Heart right ventricle (tissue), 16 donors: ENCODE measurements around the gene HS6ST3. TPM values are rescaled to one million over a fixed set of nuclear protein-coding genes. Genes with fewer than 3 reads are reported as not detected.

ENCODE experiments used
- ATAC-seq, 8 donors: fragments of 200-7000 bp; cut with Tn5 transposase; one replicate each; pipeline ENCODE4 v1.9.1; 2020; ENCODE audit warnings: mild to moderate bottlenecking in 8 of 8, moderate library complexity in 8 of 8, moderate number of reproducible peaks in 1 of 8
- DNase-seq, 2 donors: peaks; one replicate each; pipeline ENCODE4 v3.0.0-alpha.2; 2020
- H3K27ac ChIP-seq, 10 donors: fragments of 200-600 bp; sonication (generic) in 2 of 10; one replicate each; pipeline versions ENCODE4 v1.5.0 to v1.8.0; 2020 to 2022; ENCODE audit warnings: mild to moderate bottlenecking in 3 of 10
- H3K27me3 ChIP-seq, 7 donors: fragments of 200-600 bp; one replicate each; pipeline ENCODE4 v1.8.0; 2021 to 2022; ENCODE audit warnings: mild to moderate bottlenecking in 2 of 7
- H3K36me3 ChIP-seq, 9 donors: fragments of 200-600 bp; sonication (generic) in 1 of 9; one replicate each; pipeline versions ENCODE4 v1.5.0 to v1.8.0; 2020 to 2022; ENCODE audit warnings: mild to moderate bottlenecking in 2 of 9
- H3K4me1 ChIP-seq, 9 donors: fragments of 200-600 bp; sonication (generic) in 1 of 9; one replicate each; pipeline versions ENCODE4 v1.5.0 to v1.8.0; 2020 to 2022; ENCODE audit warnings: mild to moderate bottlenecking in 4 of 9
- H3K4me3 ChIP-seq, 10 donors: fragments of 200-600 bp; sonication (generic) in 2 of 10; one replicate each; pipeline versions ENCODE4 v1.5.0 to v1.8.0; 2020 to 2022; ENCODE audit warnings: mild to moderate bottlenecking in 7 of 10, moderate library complexity in 2 of 10
- H3K9me3 ChIP-seq, 11 donors: fragments of 200-600 bp in 10 of 11; sonication (generic) in 2 of 11; one replicate each; pipeline versions ENCODE4 v1.5.0 to v1.8.0; 2013 to 2022; ENCODE audit warnings: mild to moderate bottlenecking in 2 of 11, control low read depth in 1 of 11, moderate library complexity in 1 of 11
- CTCF ChIP-seq, 9 donors: fragments of 200-600 bp; sonication (generic) in 2 of 9; IDR thresholded peaks; one replicate each; pipeline versions ENCODE4 v1.5.0 to v1.8.0; 2021 to 2022; ENCODE audit warnings: antibody characterized with exemption in 9 of 9, mild to moderate bottlenecking in 5 of 9, moderate library complexity in 1 of 9
- WGBS, 2 donors: extraction: QIAGEN DNeasy Blood & Tissue Kit; methylation state at CpG; one replicate each; pipeline ENCODE4 v1.1.7; 2013; ENCODE audit warnings: inconsistent platforms in 1 of 2; 5-methylcytosine and 5-hydroxymethylcytosine counted together
- intact Hi-C, 10 donors: fragments of 100-400 bp; cut with DNase I; formaldehyde crosslinking; loops; one replicate each; pipeline versions ENCODE4 v1.11.1 to v1.14.2; 2022
- polyA plus RNA-seq, 2 donors: library from polyadenylated mRNA; stranded (reverse); fragments of 200-250 nt; gene quantifications; one replicate each; pipeline ENCODE4 v1.2.3, GENCODE V29; 2013
- total RNA-seq, 10 donors: library from RNA; stranded (reverse); fragmentation: NEBNext Ultra II Directional in 3 of 10; extraction: Animal tissue kit (Norgen Biotek cat#: 25700) in 3 of 10; gene quantifications; one replicate each; pipeline versions ENCODE4 v1.2.1 to v1.2.4, GENCODE V29; 2021 to 2023
- donor health status: Arrhythmogenic right ventricular cardiomyopathy.
- donor health status: ischemic (EF 13 %, LVEDD 7.1; RV severe dilation, severe dysfunction).
- donor health status: healthy with polysubstance abuse.
- donor health status: DM: no; HTN: yes; CAD: no.
- donor health status: DM: no; HTN: no; CAD: no.
- donor health status: ischemic (EF 25% LVEDD 6.9; RV normal size, moderate dysfunction).
- donor health status: ischemic (EF 25% LVEDD 5.7; RV mildly dilated, moderate dysfunction).
- donor health status: healthy.
- donor health status: DM: yes; HTN: yes; CAD: no.
- donor health status: Ischemic cardiomyopathy.
- donor health status: ischemic (EF 35%, LVEDD 5.7; RV mildly dilated, moderate dysfunction).
- donor health status: nonischemic (EF 11% LVEDD 7.7; RV severe dilation, severe dysfunction).
- donor health status: DM: yes; HTN: yes; CAD: no.
- donor health status: PGD.
- donor health status: ischemic (EF 29% LVEDD 5.4; RV normal size, mild dysfunction).
- donor health status: nonischemic (EF 23%, LVEDD 6.1; RV moderate dilation, normal function).

HS6ST3 gene
- total and polyA plus RNA-seq, 12 donors, result 0.01 to 7.6 (median 1.2) TPM

- intact Hi-C loops, result no loop called here
- no peaks in the 10 kb centered on the region for H3K36me3 ChIP-seq
- H3K27ac ChIP-seq, result no peak overlapping the region
- H3K4me3 ChIP-seq, result no peak overlapping the region
- WGBS, 2 donors, result 63 to 73% methylated on average over 3 of the region's 3 CpGs
- peaks cover 0 to 16% (median 0%) of the 10 kb centered on the region in 11 donors for H3K9me3 ChIP-seq
- ATAC-seq (no peak), DNase-seq (no peak)
- no peaks in the 10 kb centered on the region for H3K27me3 ChIP-seq
- H3K4me1 ChIP-seq, result no peaks in the 10 kb centered on the region
- no peak for TF ChIP-seq CTCF (IDR thresholded peaks at IDR 0.05)
Observed at GRCh38 chr13:96673825-96674224, 583.9 kb downstream of the HS6ST3 start.

DNA sequence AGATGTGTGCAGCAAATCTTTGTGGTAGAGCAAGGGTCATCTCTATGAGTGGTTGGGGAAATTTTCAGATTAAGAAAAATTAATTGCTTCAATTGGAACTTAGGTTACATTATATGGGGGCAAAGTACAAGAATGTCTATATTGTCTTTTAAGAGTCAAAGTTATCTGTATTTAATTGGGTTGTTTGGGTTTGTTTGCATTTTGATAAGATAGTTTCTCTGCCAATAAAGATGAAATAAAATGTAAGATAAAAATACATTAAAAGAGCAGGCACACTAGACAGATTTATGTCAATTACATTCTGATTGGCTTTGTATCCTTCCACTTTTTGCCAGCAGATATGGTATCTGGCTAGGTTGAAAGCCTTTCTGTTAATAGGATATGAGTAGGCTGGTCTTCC, 587.1 kb downstream of the HS6ST3 start:
- no peak for DNase-seq
- no peak overlapping the region for H3K27ac ChIP-seq
- no peak for ATAC-seq
- no peak overlapping the region for H3K4me3 ChIP-seq
- H3K4me1 ChIP-seq, result no peaks in the 10 kb centered on the region
- intact Hi-C loops, result no loop called here
- peaks cover 0 to 16% (median 0%) of the 10 kb centered on the region in 11 donors for H3K9me3 ChIP-seq
- H3K36me3 ChIP-seq, result no peaks in the 10 kb centered on the region
- H3K27me3 ChIP-seq, result no peaks in the 10 kb centered on the region
- no peak for TF ChIP-seq CTCF (IDR thresholded peaks at IDR 0.05)

GRCh38 chr13:96678801-96679200, 588.9 kb downstream of the HS6ST3 start:
- DNase-seq (no peak), ATAC-seq (no peak)
- Histone ChIP-seq H3K9me3 (peaks cover 0 to 16% (median 0%) of the 10 kb centered on the region in 11 donors), H3K4me1 (no peaks in the 10 kb centered on the region), H3K27ac (no peak overlapping the region), H3K27me3 (no peaks in the 10 kb centered on the region), H3K4me3 (no peak overlapping the region), H3K36me3 (no peaks in the 10 kb centered on the region)
- intact Hi-C loops, result no loop called here
- 64 to 87% methylated on average over 2 of the region's 2 CpGs for WGBS, 2 donors
- no peak for TF ChIP-seq CTCF (IDR thresholded peaks at IDR 0.05)

GRCh38 chr13:96680898-96681297, 591.0 kb downstream of the HS6ST3 start:
- H3K4me3 ChIP-seq, result no peak overlapping the region
- DNase-seq (no peak), ATAC-seq (no peak)
- H3K9me3 ChIP-seq, result peaks cover 0 to 9% (median 0%) of the 10 kb centered on the region in 11 donors
- H3K4me1 ChIP-seq, result peaks cover 0 to 6% (median 0%) of the 10 kb centered on the region in 9 donors
- 81 to 82% methylated on average over 5 of the region's 5 CpGs for WGBS, 2 donors
- no peak for TF ChIP-seq CTCF (IDR thresholded peaks at IDR 0.05)
- no peaks in the 10 kb centered on the region for H3K27me3 ChIP-seq
- intact Hi-C loops, result no loop called here
- H3K27ac ChIP-seq, result no peak overlapping the region
- H3K36me3 ChIP-seq, result no peaks in the 10 kb centered on the region
